Colon (tissue), 2 donors: Measurements from ENCODE around the gene DDIAS.
"Not testable (repeated sequence)": the region's sequence is repeated elsewhere in the genome, so short reads cannot be mapped to it uniquely, and the experiment has no call there.

Experiments
- FAIRE-seq: peaks from 2 replicates; lab custom pipeline; 2012; peaks lifted over from hg19 to GRCh38; lab: Jason Lieb, UNC
- donor health status: control.
- donor health status: control.

Gene DDIAS, protein sequence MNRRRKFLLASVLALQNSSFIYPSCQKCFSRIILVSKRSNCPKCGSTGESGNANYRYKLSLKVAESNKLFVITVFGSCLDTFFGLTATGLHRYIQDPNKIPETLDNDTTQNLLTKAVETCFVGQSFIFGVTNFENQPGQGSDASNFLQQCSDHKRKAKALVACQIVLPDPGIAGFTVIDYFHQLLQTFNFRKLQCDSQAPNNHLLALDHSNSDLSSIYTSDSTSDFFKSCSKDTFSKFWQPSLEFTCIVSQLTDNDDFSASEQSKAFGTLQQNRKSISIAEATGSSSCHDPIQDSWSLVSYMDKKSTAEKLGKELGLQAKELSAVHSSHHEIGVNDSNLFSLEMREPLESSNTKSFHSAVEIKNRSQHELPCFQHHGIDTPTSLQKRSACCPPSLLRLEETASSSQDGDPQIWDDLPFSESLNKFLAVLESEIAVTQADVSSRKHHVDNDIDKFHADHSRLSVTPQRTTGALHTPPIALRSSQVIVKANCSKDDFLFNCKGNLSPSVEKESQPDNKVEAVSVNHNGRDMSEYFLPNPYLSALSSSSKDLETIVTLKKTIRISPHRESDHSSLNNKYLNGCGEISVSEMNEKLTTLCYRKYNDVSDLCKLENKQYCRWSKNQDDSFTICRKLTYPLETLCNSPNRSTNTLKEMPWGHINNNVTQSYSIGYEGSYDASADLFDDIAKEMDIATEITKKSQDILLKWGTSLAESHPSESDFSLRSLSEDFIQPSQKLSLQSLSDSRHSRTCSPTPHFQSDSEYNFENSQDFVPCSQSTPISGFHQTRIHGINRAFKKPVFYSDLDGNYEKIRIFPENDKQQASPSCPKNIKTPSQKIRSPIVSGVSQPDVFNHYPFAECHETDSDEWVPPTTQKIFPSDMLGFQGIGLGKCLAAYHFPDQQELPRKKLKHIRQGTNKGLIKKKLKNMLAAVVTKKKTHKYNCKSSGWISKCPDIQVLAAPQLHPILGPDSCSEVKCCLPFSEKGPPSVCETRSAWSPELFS

DNA sequence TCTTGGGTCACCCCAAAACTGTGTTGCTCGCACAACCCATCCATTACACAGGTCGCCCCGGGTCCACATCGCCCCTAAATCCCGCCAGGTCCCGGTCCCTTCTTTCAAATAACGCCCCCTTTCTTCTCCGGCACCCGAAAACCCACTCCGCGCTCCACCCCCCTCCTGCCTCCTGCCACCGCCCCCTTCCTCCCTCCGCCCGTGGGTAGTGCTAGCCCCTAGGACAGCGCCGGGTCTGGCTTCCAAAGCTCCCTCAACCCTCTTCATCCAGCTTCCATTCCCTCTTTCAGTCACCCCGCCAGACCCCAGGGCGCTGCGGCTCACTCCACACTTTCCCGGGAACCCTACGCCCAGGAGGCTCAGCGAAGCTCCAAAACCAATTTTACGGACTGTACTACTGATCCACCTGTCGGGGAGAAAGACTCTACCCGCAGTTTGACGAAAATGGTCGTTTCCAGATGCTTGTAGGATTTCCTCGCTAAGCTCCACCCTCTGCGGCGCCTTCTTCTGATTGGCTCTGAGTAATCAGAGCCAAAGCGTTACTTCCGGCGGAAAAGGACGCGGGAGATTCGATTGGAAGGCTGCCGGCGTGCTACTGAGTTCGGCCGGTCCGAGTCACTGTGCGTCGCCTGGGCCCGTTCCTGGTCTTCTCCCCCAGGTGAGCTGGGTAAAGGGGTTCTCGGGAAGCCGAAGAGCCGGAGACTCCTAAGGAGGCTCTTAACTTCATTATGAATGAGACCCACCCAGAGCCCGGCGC lies at the start of gene DDIAS:
TSS of gene DDIAS (plus strand) at position 572 of the 757 bp plus-strand sequence. CDS start 13,003 bp downstream, outside the sequence.
- FAIRE-seq = no peak

DNA sequence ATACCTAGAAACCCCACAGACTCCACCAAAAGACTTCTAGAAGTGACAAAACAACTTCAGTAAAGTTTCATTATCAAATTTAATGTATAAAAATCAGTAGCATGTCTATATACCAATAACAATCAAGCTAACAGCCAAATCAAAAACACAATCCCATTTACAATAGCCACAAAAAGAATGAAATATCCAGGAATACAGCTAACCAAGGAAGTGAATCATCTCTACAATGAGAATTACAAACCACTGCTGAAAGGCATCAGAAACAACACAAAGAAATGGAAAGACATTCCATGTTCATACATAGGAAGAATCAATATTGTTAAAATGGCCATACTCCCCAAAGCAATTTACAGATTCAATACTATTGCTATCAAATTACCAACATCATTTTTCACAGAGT lies 47.3 kb upstream of the DDIAS start:
- no peak for FAIRE-seq

DNA sequence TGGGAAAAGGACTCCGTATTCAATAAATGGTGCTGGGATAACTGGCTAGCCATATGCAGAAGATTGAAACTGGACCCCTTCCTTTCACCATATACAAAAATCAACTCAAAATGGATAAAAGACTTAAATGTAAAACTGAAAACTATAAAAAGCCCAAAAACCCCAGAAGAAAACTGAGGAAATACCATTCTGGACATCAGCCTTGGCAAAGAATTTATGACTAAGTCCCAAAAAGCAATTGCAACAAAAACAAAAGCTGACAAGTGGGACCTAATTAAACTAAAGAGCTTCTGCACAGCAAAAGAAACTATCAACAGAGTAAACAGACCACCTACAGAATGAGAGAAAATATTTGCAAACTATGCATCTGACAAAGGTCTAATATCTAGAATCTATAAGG lies 46.6 kb upstream of the DDIAS start:
- FAIRE-seq = not testable (repeated sequence)

DNA sequence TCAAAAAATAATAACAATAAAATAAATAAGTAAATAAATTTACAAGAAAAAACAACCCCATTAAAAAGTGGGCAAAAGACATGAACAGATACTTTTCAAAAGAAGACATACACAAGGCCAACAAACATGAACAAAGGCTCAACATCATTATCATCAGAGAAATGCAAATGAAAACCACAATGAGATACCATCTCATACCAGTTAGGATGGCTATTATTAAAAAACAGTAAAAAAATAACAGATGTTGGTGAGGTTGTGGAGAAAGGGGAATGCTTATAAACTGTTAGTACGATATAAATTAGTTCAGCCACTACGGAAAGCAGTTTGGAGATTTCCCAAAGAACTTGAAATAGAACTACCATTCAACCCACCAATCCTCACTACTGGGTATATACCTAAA lies 45.9 kb upstream of the DDIAS start:
- no peak for FAIRE-seq

DNA sequence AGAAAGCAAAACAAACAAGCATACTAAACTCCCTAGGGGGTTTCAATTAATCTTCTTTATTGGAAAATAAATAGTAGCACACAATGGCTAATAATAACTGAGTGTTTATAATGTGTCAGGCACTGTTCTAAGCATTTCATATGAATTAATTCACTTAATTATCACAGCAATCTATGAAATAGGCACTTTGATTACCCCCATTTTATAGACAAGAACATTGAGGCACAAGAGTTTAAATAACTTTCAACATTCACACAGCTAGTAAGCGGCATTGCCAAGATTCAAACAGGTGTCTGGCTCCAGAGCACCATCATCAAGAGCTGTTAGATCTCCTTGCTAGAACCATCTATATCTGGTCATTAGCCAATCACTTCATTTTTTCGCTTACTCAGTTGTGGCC lies 44.4 kb upstream of the DDIAS start:
- FAIRE-seq = no peak

DNA sequence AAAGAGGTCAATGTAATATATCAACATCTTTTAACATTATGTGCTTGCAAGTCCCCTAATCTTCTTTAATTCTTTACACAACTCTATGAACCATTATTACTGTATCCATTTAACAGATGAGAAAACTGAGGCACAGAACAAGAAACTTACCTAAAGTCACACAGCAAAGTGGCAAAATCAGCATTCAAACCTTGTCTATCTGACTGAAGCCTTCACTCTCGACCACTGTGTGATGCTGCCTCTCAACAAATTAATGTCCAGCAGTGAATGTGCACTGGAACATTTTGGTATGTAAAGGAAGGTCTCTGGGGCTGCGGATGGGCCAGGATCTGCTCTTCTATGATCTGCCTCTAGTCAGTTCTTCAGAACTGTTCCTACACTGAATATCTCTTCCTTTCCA lies 43.4 kb upstream of the DDIAS start:
- FAIRE-seq = no peak

DNA sequence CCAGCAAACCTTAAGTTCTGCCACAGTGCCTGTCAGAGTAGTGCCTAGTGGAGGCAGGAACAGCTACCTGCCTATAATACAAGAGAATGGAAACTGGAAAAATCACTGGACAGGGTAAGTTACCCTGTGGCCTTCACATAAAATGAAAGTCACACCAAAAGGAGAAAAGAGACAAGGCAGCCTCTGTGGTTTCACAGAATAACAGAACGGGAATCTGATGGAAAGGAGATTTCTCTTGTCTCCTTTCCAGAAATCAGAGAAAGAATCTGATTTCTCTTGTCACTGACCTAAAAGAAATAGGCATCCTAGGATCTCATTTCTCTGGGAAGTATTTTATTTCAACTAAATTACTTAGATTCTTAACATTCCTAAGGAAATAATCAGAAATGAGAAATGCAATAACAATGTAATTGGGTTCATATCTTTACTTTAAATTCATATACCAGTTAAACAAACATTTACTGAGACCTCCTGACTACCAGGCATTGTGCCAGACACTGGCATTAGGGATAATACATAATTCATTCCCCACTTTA lies 42.9 kb upstream of the DDIAS start:
- FAIRE-seq = no peak

DNA sequence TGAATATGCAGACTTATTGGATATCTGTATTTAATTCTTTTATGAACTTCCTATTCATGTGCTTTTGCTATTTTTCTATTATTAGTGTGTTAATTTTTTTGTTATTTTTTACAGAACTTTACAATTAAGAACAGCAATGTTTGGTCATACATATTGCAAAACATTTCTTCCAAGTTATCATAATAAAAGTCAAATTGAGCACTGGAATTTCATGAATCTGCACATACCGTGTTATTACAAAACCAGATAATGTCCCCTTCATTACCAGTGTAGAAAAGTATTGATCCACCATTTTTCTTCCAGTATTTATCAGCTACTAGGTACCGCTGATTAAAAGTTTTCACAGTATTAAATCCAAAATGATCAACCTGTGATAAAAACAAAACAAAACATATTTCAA lies 41.8 kb upstream of the DDIAS start:
- FAIRE-seq = no peak

DNA sequence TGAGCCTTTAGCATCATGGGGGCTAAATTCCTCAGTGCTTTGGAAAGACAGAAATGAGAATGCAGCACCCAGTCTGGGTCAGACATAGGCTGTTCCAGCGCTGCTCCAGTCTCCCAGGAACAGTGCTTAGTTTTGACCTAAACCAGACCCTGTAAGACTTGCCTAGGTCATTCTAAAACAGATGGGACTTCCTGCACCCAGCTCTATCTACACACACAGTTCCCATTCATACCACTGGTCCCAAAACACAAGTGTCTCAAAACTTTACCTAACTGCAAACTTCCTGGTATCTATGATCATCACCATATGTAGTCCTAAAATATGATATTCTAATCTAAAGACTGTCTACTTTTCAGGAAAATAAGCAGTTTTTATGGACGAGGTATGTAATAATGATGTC lies 39.2 kb upstream of the DDIAS start:
- FAIRE-seq = no peak

DNA sequence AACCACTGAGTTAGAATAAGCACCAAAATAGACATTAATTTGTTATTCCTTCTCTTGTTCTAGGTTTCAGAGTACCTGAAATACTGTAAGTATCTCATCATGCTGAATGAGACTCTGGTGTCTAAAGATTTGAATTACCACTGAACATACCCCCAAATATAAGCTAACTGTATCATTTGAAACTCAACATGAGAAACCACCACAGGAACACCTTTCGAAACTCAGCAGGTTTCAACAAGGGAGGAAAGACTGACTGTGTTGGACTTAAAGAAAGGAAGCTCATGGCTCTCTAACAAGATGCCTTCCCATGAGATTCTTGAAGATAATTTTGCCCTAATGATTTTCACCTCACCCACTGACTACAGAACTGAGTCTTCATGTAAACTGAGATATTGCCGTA lies 38.3 kb upstream of the DDIAS start:
- no peak for FAIRE-seq

DNA sequence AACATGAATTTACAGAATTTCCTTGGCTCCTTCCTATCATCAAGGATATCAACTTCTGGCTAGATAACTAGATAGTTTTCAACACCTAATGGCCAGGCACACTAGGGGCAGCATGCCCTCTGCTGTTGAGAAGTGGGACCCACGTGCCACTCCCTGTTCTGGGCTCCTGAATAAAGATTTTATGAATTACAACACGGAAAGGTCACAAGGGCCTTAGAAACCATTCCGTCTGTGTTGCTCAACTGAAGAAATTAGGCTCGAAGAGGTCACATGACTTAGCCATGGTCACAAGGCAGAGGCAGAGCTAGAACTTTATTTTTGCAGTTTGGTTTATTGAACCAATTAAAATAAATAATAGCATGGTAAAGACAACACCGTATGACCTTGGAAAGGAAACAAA lies 37.3 kb upstream of the DDIAS start:
- no peak for FAIRE-seq

DNA sequence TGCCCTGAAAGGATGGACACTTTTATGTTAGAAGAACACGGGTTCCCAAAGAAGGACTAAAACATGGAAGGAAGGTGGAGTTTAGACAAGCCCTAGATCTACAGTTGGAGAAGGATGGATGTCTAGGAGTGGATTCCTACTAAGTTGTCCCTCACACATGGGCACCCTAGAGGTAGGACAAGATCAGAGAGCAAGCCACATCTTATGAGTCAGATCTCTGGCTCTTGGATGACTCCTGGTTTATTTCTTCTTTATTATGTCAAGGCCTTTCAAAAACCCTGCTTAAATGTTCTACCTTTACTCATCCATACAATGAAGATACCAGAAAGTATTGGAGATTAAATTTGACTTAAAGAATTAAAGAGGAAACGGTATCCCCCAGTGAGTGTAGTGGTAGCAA lies 35.7 kb upstream of the DDIAS start:
- FAIRE-seq = no peak

DNA sequence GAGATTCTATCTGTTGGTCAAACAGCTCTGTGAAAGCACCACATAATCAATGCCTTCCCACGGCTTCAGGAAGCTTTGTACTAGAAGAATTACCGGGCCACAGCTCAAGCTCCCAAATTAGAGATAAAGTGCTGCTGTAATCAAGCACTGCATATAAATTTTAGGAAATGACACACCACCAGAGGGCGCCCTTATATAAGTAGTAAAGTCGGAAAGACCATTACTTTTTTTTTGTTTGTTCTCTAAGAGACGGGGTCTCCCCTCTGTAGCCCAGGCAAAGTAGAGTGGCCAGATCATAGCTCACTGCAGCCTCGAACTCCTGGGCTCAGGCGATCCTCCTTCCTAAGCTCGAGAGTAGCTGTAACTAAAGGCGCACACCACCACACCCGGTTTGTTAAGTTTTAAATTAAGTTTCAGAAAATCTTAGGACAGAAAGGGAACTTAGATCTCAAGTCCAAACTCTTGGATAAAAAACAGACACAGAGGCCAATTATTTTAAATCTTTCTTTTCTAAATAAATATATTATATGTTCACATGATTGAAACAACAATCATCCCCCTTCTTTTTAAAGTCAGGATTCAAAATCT lies 33.9 kb upstream of the DDIAS start:
- no peak for FAIRE-seq

DNA sequence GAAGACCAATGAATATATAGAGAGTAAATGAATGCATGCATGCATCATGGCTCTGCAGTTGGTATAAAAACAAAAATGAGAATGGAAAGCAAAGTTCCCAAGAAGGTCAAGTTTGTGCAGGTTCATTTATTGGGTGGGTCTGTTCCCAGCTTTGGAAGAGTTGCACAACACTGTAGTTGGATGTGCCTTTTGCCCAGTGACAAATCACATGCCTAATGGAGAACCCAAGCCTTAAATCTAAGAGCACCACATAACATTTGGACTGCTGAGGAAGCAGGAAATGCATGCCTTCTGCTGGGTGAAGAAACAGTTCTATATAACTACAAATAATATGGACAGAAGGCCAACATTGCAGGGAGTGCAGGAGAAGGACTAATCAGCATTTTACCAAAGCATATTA lies 31.9 kb upstream of the DDIAS start:
- FAIRE-seq = no peak

DNA sequence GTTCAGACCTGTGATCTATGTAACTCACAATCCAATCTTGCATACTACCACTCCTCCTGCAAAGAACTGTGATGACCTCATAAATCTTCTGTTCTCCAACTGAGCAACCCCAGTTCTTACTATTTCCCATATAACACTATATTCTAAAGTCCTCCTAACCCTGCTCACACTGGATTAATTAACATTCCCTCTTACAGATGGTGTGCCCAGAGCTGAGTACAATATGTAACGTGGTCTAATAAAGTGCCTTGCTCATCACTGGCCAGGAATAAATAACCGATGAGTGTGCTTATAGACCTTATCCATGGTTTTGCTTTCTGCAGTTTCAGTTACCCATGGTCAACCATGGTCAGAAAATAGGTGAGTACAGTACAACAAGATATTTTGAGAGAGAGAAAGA lies 29.9 kb upstream of the DDIAS start:
- FAIRE-seq = no peak

DNA sequence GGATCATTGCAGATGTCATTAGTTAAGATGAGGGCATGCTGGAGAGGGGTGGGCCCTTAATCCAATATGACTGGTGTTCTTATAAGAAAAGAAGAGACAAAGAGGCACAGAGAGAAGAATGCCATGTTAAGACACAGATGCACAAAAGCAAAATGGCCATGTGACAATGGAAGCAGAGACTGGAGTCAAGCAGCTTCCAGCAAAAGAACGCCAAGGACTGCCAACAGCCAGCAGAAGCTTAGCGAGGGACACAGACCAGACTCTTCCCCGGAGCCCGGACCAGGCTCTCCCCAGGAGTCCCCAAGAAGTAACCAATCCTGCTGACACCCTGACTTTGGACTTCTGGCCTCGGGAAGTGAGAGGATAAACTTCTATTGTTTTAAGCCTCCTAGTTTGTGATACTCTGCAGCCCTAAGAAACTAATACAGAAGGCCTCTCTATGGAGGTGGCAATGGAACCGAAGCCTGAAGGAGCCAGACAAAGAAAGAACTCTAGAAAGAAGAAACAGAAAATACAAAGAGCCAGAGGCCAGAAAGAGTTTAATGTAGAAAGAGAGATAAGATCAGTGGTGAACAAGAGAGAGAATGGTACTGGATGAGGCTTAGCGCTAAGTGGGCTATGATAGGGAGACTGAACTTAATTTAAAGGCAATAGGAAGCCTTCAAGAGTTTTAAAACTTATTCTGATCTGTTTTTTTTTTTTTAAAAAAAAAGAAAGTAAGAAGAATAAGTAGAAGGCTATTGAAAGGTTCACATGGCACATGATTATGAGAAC lies 29.0 kb upstream of the DDIAS start:
- FAIRE-seq = no peak

DNA sequence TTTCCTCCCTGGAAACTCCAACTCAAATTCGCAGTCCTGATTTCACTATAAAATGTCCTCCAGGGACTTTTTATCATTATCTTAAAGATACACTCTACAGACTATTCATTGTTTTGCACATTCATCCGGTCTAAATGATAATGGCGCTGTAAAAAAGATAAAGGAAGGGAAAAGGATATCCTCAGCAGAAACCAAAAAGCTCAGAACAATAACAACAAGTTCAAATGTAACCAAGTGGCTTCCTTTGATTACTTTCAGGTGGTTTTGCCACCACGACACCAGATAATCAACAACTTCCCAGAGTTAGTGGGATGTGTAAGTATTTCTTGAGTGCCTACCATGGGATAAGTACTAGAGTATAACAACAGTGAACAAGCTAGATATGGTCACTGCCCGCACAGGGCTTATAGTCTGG lies 27.6 kb upstream of the DDIAS start:
- no peak for FAIRE-seq

DNA sequence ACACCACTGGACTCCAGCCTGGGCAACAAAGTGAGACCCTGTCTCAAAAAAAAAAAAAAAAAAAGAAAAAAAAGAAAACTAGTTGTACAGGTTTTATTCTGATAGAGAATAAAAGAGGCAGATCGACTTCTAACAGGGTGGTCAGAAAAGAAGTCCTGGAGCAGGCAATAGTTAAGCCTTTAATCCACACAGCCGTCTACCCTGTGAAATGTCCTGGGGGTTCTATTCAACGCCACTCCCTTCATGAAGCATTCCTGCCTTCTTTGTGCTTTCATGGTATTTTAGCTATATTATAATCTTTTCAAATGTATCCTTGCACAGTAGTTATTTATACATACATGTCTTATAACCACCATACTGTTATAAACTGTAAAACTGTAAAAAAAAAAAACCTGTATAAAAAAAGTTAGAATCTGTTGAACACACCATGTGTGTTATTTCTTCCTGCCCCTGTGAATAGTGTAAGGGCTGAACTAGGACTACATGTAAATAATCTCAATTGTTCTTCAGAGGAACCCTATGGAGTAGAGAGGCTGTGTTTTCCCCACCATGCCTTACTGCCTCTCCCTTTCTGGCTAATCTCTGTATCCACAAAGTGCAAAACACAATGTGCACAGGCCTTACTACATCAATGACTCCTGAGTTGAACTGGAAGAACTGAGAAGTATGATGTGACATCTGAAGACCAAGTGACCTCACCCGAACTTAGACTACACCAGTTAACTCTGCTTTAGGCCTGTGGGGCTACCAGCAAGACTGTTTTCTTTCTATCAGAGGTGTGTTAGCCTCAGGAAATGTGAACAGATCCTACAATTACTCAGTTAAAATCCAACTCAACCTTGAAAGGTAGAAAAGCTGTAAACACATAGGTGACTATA lies 26.7 kb upstream of the DDIAS start:
- no peak for FAIRE-seq

DNA sequence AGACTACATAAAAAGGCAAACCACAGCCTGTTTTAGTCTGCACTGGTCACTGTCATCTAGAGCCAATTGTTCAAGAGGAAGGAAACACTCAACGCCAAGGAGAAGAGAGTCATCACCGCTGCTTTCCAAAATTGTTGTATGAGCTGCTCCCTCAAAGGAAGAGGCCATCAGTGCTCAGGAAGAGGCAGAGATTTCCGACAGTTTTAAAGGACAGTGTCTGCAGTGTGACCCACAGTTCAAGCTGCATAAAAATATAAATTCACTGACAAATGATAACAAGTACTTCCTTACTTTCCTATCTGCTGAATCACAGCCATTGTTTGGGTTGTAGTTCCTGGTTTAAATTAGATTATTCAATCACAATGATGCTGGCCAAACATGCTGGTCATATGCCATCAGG lies 17.7 kb upstream of the DDIAS start:
- no peak for FAIRE-seq
